HUES6 (cell line): ENCODE results near the gene NPHP1.
"Not testable (repeated sequence)": the region's sequence is repeated elsewhere in the genome, so short reads cannot be mapped to it uniquely, and the experiment has no call there.

Source experiments
- H3K27ac ChIP-seq: 2 replicates; pipeline ENCODE4 v1.7.0; 2013; ENCODE audit warnings: low read depth, mild to moderate bottlenecking, low read length, inconsistent platforms
- H3K27me3 ChIP-seq: 2 replicates; pipeline ENCODE4 v1.6.1; 2013; ENCODE audit warnings: low read length; ENCODE audit not compliant: control insufficient read depth, insufficient read depth
- H3K36me3 ChIP-seq: 2 replicates; pipeline ENCODE4 v1.6.1; 2013; ENCODE audit warnings: low read length; ENCODE audit not compliant: control insufficient read depth, insufficient read depth
- H3K4me1 ChIP-seq: 2 replicates; pipeline ENCODE4 v1.6.1; 2013; ENCODE audit warnings: low read length; ENCODE audit not compliant: control insufficient read depth, insufficient read depth
- H3K4me3 ChIP-seq: 2 replicates; pipeline ENCODE4 v1.5.1; 2013; ENCODE audit warnings: low read depth, low read length
- H3K9ac ChIP-seq: one replicate; pipeline ENCODE4 v1.6.1; 2013; ENCODE audit warnings: mild to moderate bottlenecking, low read length
- H3K9me3 ChIP-seq: 2 replicates; pipeline ENCODE4 v1.6.1; 2013; ENCODE audit warnings: low read depth, low read length; ENCODE audit not compliant: control insufficient read depth, insufficient read depth

Gene NPHP1

GRCh38 chr2:110218889-110219288 is 14.1 kb upstream of the NPHP1 start:
- H3K27ac ChIP-seq, H3K9ac ChIP-seq, H3K4me3 ChIP-seq, H3K36me3 ChIP-seq, H3K4me1 ChIP-seq, H3K27me3 ChIP-seq: not testable (repeated sequence)
- H3K9me3 ChIP-seq = peaks cover 30% of the 10 kb centered on the region

DNA sequence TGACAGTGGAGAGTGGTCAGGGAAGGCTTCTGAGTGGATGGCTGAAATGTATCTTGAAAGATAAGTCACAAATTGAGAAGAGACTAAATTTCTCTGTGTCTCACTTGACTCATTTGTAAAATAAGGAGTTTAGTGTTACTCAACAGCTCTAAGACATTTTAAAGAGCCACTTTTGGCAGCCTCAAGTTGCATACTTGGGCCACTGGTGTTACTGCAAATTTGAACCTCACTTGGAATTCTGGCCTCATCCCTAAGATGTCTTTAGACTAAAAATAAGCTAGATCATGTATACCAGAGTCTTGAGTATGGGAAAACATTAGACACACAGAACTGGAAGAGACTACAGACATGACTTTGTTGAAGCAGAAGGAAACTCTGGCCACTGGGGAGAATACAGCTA is 12.0 kb upstream of the NPHP1 start:
- Histone ChIP-seq H3K4me1 (no peaks in the 10 kb centered on the region), H3K27ac (no peak overlapping the region), H3K27me3 (no peaks in the 10 kb centered on the region), H3K9me3 (peaks cover 37% of the 10 kb centered on the region), H3K9ac (no peak overlapping the region), H3K4me3 (no peak overlapping the region), H3K36me3 (no peaks in the 10 kb centered on the region)

DNA sequence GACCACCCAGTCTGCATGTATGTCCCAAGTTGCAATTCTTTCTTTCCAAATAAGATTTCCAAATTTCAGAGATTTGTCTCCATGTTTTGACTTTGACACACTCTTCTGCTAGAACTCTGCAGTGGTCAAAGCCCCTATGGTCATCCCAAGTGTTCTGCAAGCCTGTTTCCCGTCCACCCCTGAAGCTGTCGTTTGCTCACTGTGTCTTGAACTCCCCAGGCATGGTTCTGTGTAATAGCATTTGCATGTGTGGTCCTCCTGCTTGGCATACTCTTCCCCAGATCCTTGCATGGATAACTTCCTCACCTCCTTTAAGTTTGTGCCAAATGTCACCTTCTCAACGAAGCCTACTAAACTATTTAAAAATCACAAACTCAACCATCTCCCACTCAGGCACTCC is 11.4 kb upstream of the NPHP1 start:
- Histone ChIP-seq H3K9ac (no peak overlapping the region), H3K4me1 (no peaks in the 10 kb centered on the region), H3K27ac (no peak overlapping the region), H3K36me3 (no peaks in the 10 kb centered on the region), H3K9me3 (peaks cover 37% of the 10 kb centered on the region), H3K27me3 (no peaks in the 10 kb centered on the region), H3K4me3 (no peak overlapping the region)

DNA sequence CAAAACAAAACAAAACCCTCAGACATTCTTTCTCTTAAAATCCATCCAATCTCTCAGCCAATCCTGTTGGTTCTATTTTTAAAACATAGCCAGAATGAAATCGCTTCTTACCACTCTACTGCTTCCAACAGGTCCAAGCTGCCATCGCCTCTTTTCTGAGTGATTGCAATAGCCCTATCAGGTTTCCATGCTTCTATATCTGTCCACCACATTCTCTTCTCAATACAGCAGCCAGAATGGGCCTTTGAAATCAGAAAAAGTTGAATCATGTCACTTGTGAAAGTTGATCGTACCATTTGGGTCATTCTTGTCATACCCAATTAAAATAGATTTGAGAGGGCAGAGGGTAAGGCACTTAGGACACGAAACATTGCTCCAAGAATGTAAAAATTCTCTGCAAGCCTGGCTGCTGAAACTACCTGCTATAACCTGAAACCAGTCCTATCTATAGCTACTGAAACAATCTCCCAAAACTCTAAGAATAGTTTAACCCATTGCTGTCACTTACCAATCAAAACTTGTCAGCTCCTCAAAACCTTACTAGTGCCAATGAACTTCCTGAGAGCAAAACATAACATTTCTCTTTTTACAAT is 10.8 kb upstream of the NPHP1 start:
- peaks cover 37% of the 10 kb centered on the region for H3K9me3 ChIP-seq
- no peak overlapping the region for H3K9ac ChIP-seq
- no peak overlapping the region for H3K4me3 ChIP-seq
- no peak overlapping the region for H3K27ac ChIP-seq
- H3K27me3 ChIP-seq = no peaks in the 10 kb centered on the region
- H3K36me3 ChIP-seq = 0 out of 2 replicates have a peak, but pooled peaks cover 4% of the 10 kb centered on the region
- H3K4me1 ChIP-seq = no peaks in the 10 kb centered on the region

GRCh38 chr2:110215091-110215490 is 10.3 kb upstream of the NPHP1 start:
- Histone ChIP-seq H3K9ac (no peak overlapping the region), H3K4me3 (no peak overlapping the region), H3K36me3 (0 out of 2 replicates have a peak, but pooled peaks cover 4% of the 10 kb centered on the region), H3K27me3 (no peaks in the 10 kb centered on the region), H3K4me1 (no peaks in the 10 kb centered on the region), H3K9me3 (peaks cover 37% of the 10 kb centered on the region), H3K27ac (no peak overlapping the region)

DNA sequence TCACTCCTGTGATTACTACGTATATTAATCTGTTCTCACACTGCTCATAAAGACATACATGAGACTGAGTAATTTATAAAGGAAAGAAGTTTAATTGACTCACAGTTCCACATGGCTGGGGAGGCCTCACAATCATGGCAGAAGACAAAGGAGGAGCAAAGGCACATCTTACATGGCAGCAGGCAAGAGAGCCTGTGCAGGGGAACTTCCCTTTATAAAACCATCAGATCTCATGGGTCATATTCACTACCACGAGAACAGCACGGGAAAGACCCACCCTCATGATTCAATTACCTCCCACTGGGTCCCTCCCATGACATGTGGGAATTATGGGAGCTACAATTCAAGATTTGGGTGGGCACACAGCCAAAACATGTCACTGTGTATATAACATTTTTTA is 8.7 kb upstream of the NPHP1 start:
- not testable (repeated sequence) for H3K4me1 ChIP-seq, H3K36me3 ChIP-seq, H3K27ac ChIP-seq, H3K27me3 ChIP-seq, H3K9ac ChIP-seq, H3K4me3 ChIP-seq
- H3K9me3 ChIP-seq = peaks cover 35% of the 10 kb centered on the region

- Histone ChIP-seq H3K9ac (peak within 1 kb of the TSS; percentile 88), H3K36me3 (0 out of 2 replicates have a peak, but pooled peaks cover 8% of the 10 kb centered on the region), H3K4me3 (peak within 1 kb of the TSS; percentile 88), H3K9me3 (peaks cover 30% of the 10 kb centered on the region), H3K4me1 (no peaks in the 10 kb centered on the region), H3K27ac (no peak within 1 kb of the TSS; the same call in 1 of the 2 replicates), H3K27me3 (no peaks in the 10 kb centered on the region)
Observed at GRCh38 chr2:110211938-110212858, 7.4 kb upstream of the NPHP1 start, which contains the start of gene MTLN. TSS of gene MTLN (minus strand) at chr2:110212547. CDS start at chr2:110212525, 22 bp downstream.

DNA sequence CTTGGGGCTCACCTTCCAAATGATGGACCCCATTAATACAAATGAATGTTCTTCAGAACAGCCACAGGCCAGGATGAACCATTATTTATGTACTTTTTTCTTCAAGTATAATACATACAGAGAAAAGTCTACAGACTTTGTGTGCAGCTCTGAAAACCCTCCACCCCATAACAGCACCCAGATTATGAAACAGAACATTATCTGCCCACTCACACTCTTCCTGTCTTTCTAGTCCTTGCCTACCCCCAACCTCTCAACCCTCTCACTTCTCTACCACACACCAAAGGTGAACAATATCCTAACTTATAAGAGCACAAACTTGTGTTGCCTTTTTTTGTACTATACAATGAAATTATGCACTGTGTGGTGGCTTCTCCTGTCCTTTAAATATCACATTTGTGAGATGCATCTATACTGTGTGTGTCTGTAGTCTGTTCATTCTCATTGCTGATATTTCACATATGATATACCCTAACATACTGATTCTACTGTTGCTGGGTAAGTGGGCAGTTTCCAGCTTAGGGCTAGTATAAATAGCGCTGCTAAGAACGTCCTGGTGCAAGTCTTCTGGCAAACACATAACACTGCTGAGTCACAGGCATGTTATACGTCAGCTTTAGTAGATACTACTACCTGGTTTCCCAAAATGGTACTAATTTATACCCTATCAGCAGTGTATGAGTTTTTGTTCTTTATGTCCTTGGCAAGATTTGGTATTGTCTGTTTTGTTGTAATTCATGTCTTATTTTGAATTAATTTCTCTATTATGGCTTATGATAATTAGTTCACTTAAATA is 1.0 kb upstream of the NPHP1 start:
- Histone ChIP-seq H3K4me1 (no peaks in the 10 kb centered on the region), H3K4me3 (no peak overlapping the region), H3K27ac (no peak overlapping the region), H3K9me3 (no peaks in the 10 kb centered on the region), H3K27me3 (no peaks in the 10 kb centered on the region), H3K9ac (no peak overlapping the region), H3K36me3 (0 out of 2 replicates have a peak, but pooled peaks cover 5% of the 10 kb centered on the region)

GRCh38 chr2:110198016-110198415 is 6.8 kb downstream of the NPHP1 start:
- Histone ChIP-seq H3K4me3 (no peak overlapping the region), H3K9me3 (no peaks in the 10 kb centered on the region), H3K27me3 (no peaks in the 10 kb centered on the region), H3K4me1 (no peaks in the 10 kb centered on the region), H3K9ac (no peak overlapping the region), H3K36me3 (no peaks in the 10 kb centered on the region), H3K27ac (no peak overlapping the region)

DNA sequence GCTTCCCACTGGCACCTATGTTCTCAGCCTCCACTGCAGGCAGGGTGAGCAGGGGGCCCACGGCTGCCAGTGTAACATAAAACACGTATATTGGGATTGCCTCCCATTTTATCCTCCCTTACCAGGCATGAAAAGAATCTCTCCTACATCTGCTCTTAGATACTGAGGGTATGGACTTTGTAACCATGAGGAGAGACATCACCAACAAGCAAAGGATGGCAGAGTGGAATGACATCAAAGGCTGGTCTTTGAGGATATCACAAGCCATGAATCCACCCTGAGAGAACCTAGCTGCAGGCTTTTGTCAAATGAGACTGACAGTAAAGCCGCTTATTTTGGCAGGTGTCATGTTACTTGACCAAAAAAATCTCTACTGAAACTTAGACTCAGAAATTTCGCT is 7.4 kb downstream of the NPHP1 start:
- no peak overlapping the region for H3K27ac ChIP-seq
- no peak overlapping the region for H3K4me3 ChIP-seq
- no peaks in the 10 kb centered on the region for H3K27me3 ChIP-seq
- no peaks in the 10 kb centered on the region for H3K9me3 ChIP-seq
- no peaks in the 10 kb centered on the region for H3K36me3 ChIP-seq
- H3K9ac ChIP-seq = no peak overlapping the region
- H3K4me1 ChIP-seq = no peaks in the 10 kb centered on the region
